ENCODE measurements around the gene RIN3. TPM values are rescaled to one million over a fixed set of nuclear protein-coding genes. Genes with fewer than 3 reads are reported as not detected.
A peak's percentile ranks its signal among the peaks of the same experiment; 100 is the strongest.
"Not testable (repeated sequence)": the region's sequence is repeated elsewhere in the genome, so short reads cannot be mapped to it uniquely, and the experiment has no call there.

The RIN3 gene
- polyA plus RNA-seq, 5 donors = 11.3 to 20.8 (median 15.8) TPM

GRCh38 chr14:92711976-92712653, 198.5 kb downstream of the RIN3 start:
- no peak for DNase-seq

GRCh38 chr14:92712654-92713051, 199.1 kb downstream of the RIN3 start:
- no peak for DNase-seq

- not testable (repeated sequence) for DNase-seq
These were observed 201.2 kb downstream of the RIN3 start for GRCh38 chr14:92714739-92715307.

GRCh38 chr14:92716131-92716530, 202.6 kb downstream of the RIN3 start:
- no peak for DNase-seq

GRCh38 chr14:92717571-92718042, 204.0 kb downstream of the RIN3 start:
- no peak for DNase-seq

GRCh38 chr14:92718664-92719063, 205.1 kb downstream of the RIN3 start:
- no peak for DNase-seq

- DNase-seq = no peak
These were observed 205.8 kb downstream of the RIN3 start for GRCh38 chr14:92719421-92719820.

- no peak for DNase-seq
These were observed 206.3 kb downstream of the RIN3 start for GRCh38 chr14:92719890-92720323.

- DNase-seq = peak in 1 of 2 donors; percentile 31
These were observed 211.1 kb downstream of the RIN3 start for GRCh38 chr14:92724516-92725340.

- DNase-seq = no peak
These were observed 212.8 kb downstream of the RIN3 start for GRCh38 chr14:92726135-92726932.

- DNase-seq = no peak
These were observed 213.3 kb downstream of the RIN3 start for GRCh38 chr14:92726933-92727262.

- no peak for DNase-seq
These were observed 215.3 kb downstream of the RIN3 start for GRCh38 chr14:92728759-92729364.

GRCh38 chr14:92729634-92730358, 216.2 kb downstream of the RIN3 start:
- no peak for DNase-seq

- DNase-seq = no peak
These were observed 218.1 kb downstream of the RIN3 start for GRCh38 chr14:92731622-92732115.

GRCh38 chr14:92733007-92733406, 219.4 kb downstream of the RIN3 start:
- DNase-seq = no peak

GRCh38 chr14:92734618-92735017, 221.0 kb downstream of the RIN3 start:
- no peak for DNase-seq

GRCh38 chr14:92735344-92735743, 221.8 kb downstream of the RIN3 start:
- no peak for DNase-seq

- DNase-seq = no peak
These were observed 223.6 kb downstream of the RIN3 start for GRCh38 chr14:92737206-92737605.

GRCh38 chr14:92737619-92738188, 224.1 kb downstream of the RIN3 start:
- no peak for DNase-seq
